Astrocyte of the cerebellum (primary cell): Measurements from ENCODE around the gene CSNK1D.

Experiments used
- DNase-seq: peaks from one replicate; pipeline ENCODE4 v3.0.0-alpha.2; 2011; ENCODE audit warnings: low read depth
- H3K4me3 ChIP-seq: 2 replicates; pipeline ENCODE4 v1.5.1; 2011; ENCODE audit warnings: mild to moderate bottlenecking, low read depth, low read length, moderate library complexity
- in situ Hi-C: cut with HindIII; loops from 2 replicates; pipeline ENCODE4 v1.10.0; 2017; ENCODE audit warnings: low sequenced_read_pairs
- TF ChIP-seq, protein P1 (sequence below): IDR thresholded peaks from 2 replicates; pipeline ENCODE4 v1.5.1; 2012; ENCODE audit warnings: low read length, low read depth, moderate library complexity, mild to moderate bottlenecking; ENCODE audit errors: missing control alignments

CSNK1D gene

DNA sequence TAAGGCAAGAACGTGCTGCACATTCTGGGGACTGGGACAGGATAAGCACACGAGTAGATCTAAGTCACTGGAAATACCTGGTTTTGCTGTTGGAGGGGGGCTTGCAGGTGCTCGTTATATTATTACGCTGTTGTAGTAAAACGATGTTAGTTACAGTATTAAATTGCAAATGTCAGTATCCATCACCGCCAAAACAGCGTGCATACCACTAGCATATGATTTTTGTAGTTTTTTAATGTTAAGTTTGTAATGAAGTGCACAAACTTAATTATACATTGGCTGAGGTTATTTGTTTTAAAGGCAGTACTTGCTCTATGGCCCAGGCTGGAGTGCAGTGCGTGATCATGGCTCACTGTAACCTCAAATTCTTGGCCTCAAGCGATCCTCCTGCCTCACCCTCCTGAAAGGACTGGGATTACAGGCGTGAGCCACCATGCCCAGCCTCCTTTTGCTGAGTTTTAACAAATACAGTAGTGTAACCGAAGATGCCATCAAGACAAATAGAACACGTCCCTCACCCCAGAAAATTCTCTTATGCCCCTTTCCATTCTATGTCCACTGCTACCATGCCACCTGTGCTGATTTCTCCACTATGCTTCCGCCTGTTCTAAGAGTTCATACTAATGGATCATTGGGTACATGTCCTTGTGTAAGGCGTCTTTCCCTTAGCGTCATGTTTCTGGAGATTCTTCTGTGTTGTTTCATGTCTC is 20.7 kb upstream of the CSNK1D start:
- H3K4me3 ChIP-seq: peak overlapping the region; percentile 38
- DNase-seq: no peak

DNA sequence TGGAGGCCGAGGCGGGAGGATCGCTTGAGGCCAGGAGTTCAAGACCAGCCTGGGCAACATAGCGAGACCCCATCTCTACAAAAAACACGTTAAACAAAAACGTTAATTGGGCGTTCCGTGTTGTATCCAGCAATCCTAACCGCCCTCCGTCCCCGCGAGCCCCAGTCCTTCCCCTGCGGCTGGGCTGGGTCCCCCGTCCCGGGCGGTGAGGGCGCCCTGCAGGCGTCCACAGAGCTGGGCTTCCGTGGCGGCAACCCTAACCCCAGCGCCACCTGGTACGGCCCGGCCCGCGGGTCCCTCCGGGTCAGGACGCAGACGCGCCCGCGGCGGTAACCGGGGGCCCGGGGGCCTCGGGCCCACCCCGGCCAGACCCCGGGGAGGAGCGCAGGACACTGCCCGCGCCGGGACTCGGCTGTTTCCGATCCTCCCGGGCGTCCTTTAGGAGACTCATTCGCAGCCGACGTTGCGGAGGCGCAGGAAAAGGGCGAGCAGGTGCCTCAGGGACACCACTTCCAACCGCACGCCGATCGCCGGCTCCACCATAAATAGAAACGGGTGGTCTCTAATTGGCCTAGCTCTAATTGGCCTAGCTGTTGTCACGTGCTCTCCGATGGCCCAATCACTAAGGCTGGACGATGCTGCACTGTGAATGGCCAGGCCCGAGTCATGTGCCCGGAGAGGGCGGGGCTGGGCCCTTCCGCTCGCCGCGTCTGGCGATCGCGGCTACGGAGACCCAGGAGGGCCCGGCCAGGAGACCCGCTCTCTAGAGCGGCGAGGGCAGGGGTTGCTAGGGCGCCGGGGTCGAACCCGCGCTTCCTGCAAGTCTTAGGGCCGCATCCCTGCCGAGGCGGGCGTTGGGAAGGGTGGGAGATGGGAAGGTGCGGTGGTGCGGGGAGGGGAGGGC is 19.0 kb upstream of the CSNK1D start:
- in situ Hi-C loops: no loop called here
- DNase-seq: peak; percentile 96
- TF ChIP-seq, protein P1, sequence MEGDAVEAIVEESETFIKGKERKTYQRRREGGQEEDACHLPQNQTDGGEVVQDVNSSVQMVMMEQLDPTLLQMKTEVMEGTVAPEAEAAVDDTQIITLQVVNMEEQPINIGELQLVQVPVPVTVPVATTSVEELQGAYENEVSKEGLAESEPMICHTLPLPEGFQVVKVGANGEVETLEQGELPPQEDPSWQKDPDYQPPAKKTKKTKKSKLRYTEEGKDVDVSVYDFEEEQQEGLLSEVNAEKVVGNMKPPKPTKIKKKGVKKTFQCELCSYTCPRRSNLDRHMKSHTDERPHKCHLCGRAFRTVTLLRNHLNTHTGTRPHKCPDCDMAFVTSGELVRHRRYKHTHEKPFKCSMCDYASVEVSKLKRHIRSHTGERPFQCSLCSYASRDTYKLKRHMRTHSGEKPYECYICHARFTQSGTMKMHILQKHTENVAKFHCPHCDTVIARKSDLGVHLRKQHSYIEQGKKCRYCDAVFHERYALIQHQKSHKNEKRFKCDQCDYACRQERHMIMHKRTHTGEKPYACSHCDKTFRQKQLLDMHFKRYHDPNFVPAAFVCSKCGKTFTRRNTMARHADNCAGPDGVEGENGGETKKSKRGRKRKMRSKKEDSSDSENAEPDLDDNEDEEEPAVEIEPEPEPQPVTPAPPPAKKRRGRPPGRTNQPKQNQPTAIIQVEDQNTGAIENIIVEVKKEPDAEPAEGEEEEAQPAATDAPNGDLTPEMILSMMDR: no peak
- peak overlapping the region; percentile 74 for H3K4me3 ChIP-seq

More for the DNA sequence above, 20.7 kb upstream of the CSNK1D start:
- TF ChIP-seq, protein P1: no peak
- in situ Hi-C loops: no loop called here

DNA sequence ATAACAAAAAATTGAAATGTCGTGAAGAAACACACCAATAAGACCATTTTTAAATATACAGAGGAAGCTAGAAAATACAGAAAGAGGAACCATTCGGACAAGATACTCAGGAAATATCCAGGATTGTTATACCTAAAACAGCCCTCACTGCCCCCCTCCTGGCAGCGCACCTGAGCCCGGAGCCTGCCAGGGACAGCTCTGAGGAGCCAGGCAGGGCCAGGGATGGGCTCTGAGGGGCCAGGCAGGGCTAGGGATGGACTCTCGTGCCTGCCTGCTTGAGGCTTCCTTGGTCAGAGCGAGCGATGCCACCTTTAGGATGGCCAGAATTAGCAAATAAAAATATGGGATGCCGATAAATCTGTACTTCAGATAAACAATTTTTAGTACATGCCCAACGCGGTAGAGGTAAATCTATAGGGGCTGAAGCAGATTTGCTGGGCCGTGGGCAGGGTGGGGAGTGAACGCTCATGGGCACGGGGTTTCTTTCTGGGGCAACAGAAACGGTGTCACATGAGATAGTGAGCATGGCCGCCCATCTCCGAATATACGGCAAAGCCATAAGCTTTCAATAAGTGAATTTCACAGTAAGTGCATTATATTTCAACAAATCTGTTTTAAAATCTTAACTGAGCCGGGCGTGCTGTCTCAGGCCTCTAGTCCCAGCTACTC is 18.2 kb upstream of the CSNK1D start:
- in situ Hi-C loops: no loop called here
- DNase-seq: no peak
- peak overlapping the region; percentile 74 for H3K4me3 ChIP-seq
- TF ChIP-seq, protein P1: no peak

DNA sequence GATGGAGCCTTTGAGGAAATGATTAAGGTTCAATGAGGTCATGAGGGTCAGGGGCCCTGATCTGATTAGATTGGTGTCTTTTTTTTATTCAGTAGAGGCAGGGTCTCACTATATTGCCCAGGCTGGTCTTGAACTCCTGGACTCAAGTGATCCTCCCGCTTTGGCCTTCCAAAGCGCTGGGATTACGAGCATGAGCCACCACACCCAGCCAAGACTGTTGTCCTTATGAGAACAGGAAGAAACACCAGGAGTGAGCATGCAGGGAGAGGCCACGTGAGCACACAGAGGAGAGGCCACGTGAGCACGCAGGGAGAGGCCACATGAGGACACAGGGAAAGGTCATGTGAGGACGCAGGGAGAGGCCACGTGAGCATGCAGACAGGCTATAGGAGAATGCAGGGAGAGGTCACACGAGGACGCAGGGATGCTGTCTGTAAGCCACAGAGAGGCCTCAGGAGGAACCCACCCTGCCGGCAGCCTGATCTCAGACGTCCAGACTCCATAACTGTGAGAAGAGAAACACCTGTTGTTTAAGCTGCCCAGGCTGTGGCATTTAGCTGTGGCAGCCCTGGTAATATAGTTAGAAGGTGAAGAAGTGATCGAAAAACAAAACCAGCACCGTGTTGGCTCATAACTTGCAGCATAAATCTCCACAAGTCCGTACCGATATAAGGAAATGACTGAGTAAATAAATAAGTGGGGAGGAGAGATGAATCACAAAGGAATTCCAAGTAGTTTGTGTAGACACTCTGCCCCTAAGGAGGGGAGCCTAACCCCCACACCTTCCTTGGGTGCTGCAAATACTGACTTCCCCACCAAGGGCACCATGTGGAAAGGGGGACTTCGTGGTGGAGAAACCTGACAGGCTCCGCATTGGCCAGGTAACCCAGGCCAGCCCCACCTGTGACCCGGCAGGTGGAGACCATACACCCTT is 14.6 kb upstream of the CSNK1D start:
- no peak for DNase-seq
- TF ChIP-seq, protein P1: no peak
- in situ Hi-C loops: no loop called here
- no peak overlapping the region for H3K4me3 ChIP-seq

DNA sequence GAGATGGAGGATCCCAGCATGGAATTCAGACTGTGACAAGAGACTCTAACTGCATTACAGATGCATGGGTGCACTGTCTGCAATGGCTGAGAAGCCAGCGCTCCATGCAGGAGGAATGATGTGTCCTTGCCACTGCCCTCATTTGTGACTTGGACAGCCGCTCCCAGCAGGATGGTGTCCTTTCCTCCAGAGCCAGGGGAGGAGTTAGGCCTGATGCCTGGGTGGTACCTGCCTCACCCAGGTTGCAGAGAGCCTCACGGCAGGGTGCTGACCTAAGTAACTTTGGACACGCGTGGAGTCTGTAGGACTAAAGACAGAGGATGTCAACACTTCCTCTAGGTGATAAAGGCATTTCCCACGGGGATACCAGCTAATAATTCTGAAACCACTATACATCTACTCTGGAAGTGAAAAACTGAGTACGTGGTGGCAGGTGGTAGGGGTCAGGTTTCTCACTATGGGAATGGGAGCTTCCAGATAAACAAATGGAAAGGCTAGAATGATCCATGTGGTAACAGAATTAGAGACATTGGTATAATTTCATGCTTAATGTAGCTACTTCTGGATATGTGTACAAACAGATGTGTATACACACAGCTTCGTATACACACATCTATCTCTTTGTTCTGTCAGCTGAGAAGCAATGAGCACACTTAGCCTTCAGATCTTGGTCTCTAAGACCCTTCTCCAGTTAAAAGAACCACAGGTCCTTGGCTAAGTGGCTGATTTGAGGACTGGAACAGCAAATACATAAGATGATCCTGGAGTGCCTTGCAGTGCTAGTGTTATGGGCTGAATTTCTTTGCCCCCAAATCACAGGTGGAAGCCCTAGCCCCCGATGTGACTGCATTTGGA is 13.7 kb upstream of the CSNK1D start:
- no peak overlapping the region for H3K4me3 ChIP-seq
- TF ChIP-seq, protein P1: no peak
- in situ Hi-C loops: no loop called here
- DNase-seq: no peak
